Mesenchymal stem cell (in vitro differentiated cells and primary cell): ENCODE measurements around the gene ARHGAP21.
"Not testable (repeated sequence)": the region's sequence is repeated elsewhere in the genome, so short reads cannot be mapped to it uniquely, and the experiment has no call there.

Experiments used
- DNase-seq: peaks from one replicate; pipeline ENCODE4 v3.0.0-alpha.2; 2013
- H2AFZ ChIP-seq: one replicate; pipeline ENCODE4 v1.6.1; 2013; ENCODE audit warnings: low read depth, mild to moderate bottlenecking, control low read depth, inconsistent platforms, low read length, moderate library complexity
- H2AK5ac ChIP-seq: 2 replicates; pipeline ENCODE4 v1.6.1; 2013; ENCODE audit warnings: low read length, moderate library complexity, mild to moderate bottlenecking, inconsistent platforms; ENCODE audit not compliant: severe bottlenecking
- H2BK120ac ChIP-seq: one replicate; pipeline ENCODE4 v1.6.1; 2013; ENCODE audit warnings: low read depth, mild to moderate bottlenecking, inconsistent platforms, low read length, moderate library complexity
- H2BK12ac ChIP-seq, 2 experiments: one replicate each; pipeline ENCODE4 v1.6.1; 2013; ENCODE audit warnings: inconsistent platforms in 2 of 2, low read length in 2 of 2, mild to moderate bottlenecking in 2 of 2, moderate library complexity in 2 of 2, control low read depth in 1 of 2
- H2BK15ac ChIP-seq: one replicate; pipeline ENCODE4 v1.6.1; 2013; ENCODE audit warnings: mild to moderate bottlenecking, low read depth, inconsistent platforms; ENCODE audit not compliant: poor library complexity, severe bottlenecking
- H2BK5ac ChIP-seq: 2 replicates; pipeline ENCODE4 v1.6.1; 2013; ENCODE audit warnings: low read depth, mild to moderate bottlenecking, low read length, control low read depth, inconsistent platforms; ENCODE audit not compliant: poor library complexity, severe bottlenecking
- H3K14ac ChIP-seq, 2 experiments: one replicate each; pipeline ENCODE4 v1.6.1; 2013; ENCODE audit warnings: inconsistent platforms in 2 of 2, low read length in 2 of 2, control low read depth in 1 of 2, mild to moderate bottlenecking in 1 of 2, moderate library complexity in 1 of 2
- H3K18ac ChIP-seq, 2 experiments: one replicate each; pipeline ENCODE4 v1.6.1; 2013; ENCODE audit warnings: inconsistent platforms in 2 of 2, low read length in 2 of 2, control low read depth in 1 of 2, low read depth in 1 of 2, mild to moderate bottlenecking in 1 of 2
- H3K23ac ChIP-seq, 2 experiments: one replicate each; pipeline ENCODE4 v1.6.1; 2013; ENCODE audit warnings: inconsistent platforms in 2 of 2, low read length in 2 of 2, mild to moderate bottlenecking in 2 of 2, moderate library complexity in 2 of 2, control low read depth in 1 of 2
- H3K27ac ChIP-seq: 2 replicates; pipeline ENCODE4 v1.5.1; 2013; ENCODE audit warnings: mild to moderate bottlenecking, moderate library complexity, low read length, control low read depth, inconsistent platforms; ENCODE audit not compliant: poor library complexity, severe bottlenecking
- H3K27me3 ChIP-seq, 2 experiments: 2 replicates each; pipeline versions ENCODE4 v1.6.1 to v1.7.0; 2013; ENCODE audit warnings: low read length in 2 of 2, mild to moderate bottlenecking in 2 of 2, moderate library complexity in 2 of 2, control low read depth in 1 of 2, inconsistent platforms in 1 of 2; ENCODE audit not compliant: control insufficient read depth in 1 of 2, insufficient read depth in 1 of 2
- H3K36me3 ChIP-seq, 2 experiments: 2 replicates each; pipeline versions ENCODE4 v1.6.1 to v1.7.0; 2013; ENCODE audit warnings: low read length in 2 of 2, control low read depth in 1 of 2, inconsistent platforms in 1 of 2, low read depth in 1 of 2, mild to moderate bottlenecking in 1 of 2; ENCODE audit not compliant: insufficient read depth in 2 of 2, control insufficient read depth in 1 of 2
- H3K4ac ChIP-seq, 2 experiments: one replicate each; pipeline ENCODE4 v1.6.1; 2013; ENCODE audit warnings: inconsistent platforms in 2 of 2, low read length in 2 of 2, mild to moderate bottlenecking in 2 of 2, moderate library complexity in 2 of 2, control low read depth in 1 of 2, low read depth in 1 of 2
- H3K4me1 ChIP-seq: 2 replicates; pipeline ENCODE4 v1.6.1; 2013; ENCODE audit warnings: low read depth, low read length, control low read depth; ENCODE audit not compliant: control insufficient read depth, insufficient read depth
- H3K4me2 ChIP-seq: 2 replicates; pipeline ENCODE4 v1.6.1; 2013; ENCODE audit warnings: low read length, mild to moderate bottlenecking, inconsistent platforms; ENCODE audit not compliant: poor library complexity, severe bottlenecking
- H3K4me3 ChIP-seq, 2 experiments: 2 replicates each; pipeline versions ENCODE4 v1.5.1 to v1.7.0; 2013; ENCODE audit warnings: low read length in 2 of 2, mild to moderate bottlenecking in 2 of 2, control low read depth in 1 of 2, low read depth in 1 of 2; ENCODE audit not compliant: insufficient read depth in 1 of 2
- H3K79me1 ChIP-seq: replicated peaks from 2 replicates; pipeline ENCODE4 v1.6.1; 2013; ENCODE audit warnings: mild to moderate bottlenecking, control low read depth, low read length, inconsistent platforms; ENCODE audit not compliant: poor library complexity, severe bottlenecking
- H3K9ac ChIP-seq: 2 replicates; pipeline ENCODE4 v1.7.0; 2013; ENCODE audit warnings: mild to moderate bottlenecking, low read length, moderate library complexity
- H3K9me3 ChIP-seq: 2 replicates; pipeline ENCODE4 v1.7.0; 2013; ENCODE audit warnings: mild to moderate bottlenecking, low read length; ENCODE audit not compliant: control insufficient read depth
- H4K8ac ChIP-seq: one replicate; pipeline ENCODE4 v1.6.1; 2013; ENCODE audit warnings: inconsistent platforms, mild to moderate bottlenecking, low read length, moderate library complexity
- H4K91ac ChIP-seq: one replicate; pipeline ENCODE4 v1.6.1; 2013; ENCODE audit warnings: mild to moderate bottlenecking, low read length, inconsistent platforms
- WGBS: methylation state at CpG from one replicate; pipeline ENCODE4 v1.1.7; 2013; ENCODE audit warnings: mixed read lengths; 5-methylcytosine and 5-hydroxymethylcytosine counted together

ARHGAP21 gene

GRCh38 chr10:24762161-24762924 lies 38.7 kb upstream of the ARHGAP21 start:
- no peak overlapping the region for H2BK5ac ChIP-seq
- peak; percentile 28 for DNase-seq
- H2BK12ac ChIP-seq, result no peak overlapping the region
- H3K9ac ChIP-seq, result no peak overlapping the region
- peaks cover 3% of the 10 kb centered on the region for H3K4me1 ChIP-seq
- H3K4ac ChIP-seq, result no peak overlapping the region
- H3K23ac ChIP-seq, result no peak overlapping the region
- no peak overlapping the region for H2AFZ ChIP-seq
- no peaks in the 10 kb centered on the region for H3K27me3 ChIP-seq
- no peaks in the 10 kb centered on the region for H3K9me3 ChIP-seq
- H2BK15ac ChIP-seq, result no peak overlapping the region
- WGBS, result 67% methylated on average over 2 of the region's 8 CpGs
- H3K4me3 ChIP-seq, result no peak overlapping the region
- H3K36me3 ChIP-seq, result no peaks in the 10 kb centered on the region
- H4K91ac ChIP-seq, result no peak overlapping the region
- H3K79me1 ChIP-seq, result no peaks in the 10 kb centered on the region
- no peak overlapping the region for H3K14ac ChIP-seq
- H4K8ac ChIP-seq, result no peak overlapping the region
- H2BK120ac ChIP-seq, result no peak overlapping the region
- H3K18ac ChIP-seq, result no peak overlapping the region
- peak overlapping the region; percentile 68 for H3K27ac ChIP-seq
- no peak overlapping the region for H2AK5ac ChIP-seq
- H3K4me2 ChIP-seq, result peak overlapping the region; percentile 5

- no peak overlapping the region for H3K4me2 ChIP-seq
- no peak overlapping the region for H4K8ac ChIP-seq
- no peak overlapping the region for H2AK5ac ChIP-seq
- H3K14ac ChIP-seq, result no peak overlapping the region
- no peaks in the 10 kb centered on the region for H3K9me3 ChIP-seq
- H3K4me3 ChIP-seq, result no peak overlapping the region
- H3K4me1 ChIP-seq, result peaks cover 3% of the 10 kb centered on the region
- H3K79me1 ChIP-seq, result no peaks in the 10 kb centered on the region
- H4K91ac ChIP-seq, result no peak overlapping the region
- no peak overlapping the region for H2BK12ac ChIP-seq
- no peak overlapping the region for H2BK15ac ChIP-seq
- no peak overlapping the region for H2BK5ac ChIP-seq
- no peaks in the 10 kb centered on the region for H3K27me3 ChIP-seq
- no peak overlapping the region for H2AFZ ChIP-seq
- no peaks in the 10 kb centered on the region for H3K36me3 ChIP-seq
- no peak overlapping the region for H3K27ac ChIP-seq
- H3K4ac ChIP-seq, result no peak overlapping the region
- no peak for DNase-seq
- H3K9ac ChIP-seq, result no peak overlapping the region
- no peak overlapping the region for H3K18ac ChIP-seq
- H2BK120ac ChIP-seq, result no peak overlapping the region
- WGBS, result 98% methylated on average over 1 of the region's 2 CpGs
- no peak overlapping the region for H3K23ac ChIP-seq
Measured at GRCh38 chr10:24759672-24760071, 36.0 kb upstream of the ARHGAP21 start.

GRCh38 chr10:24758254-24758653 lies 34.6 kb upstream of the ARHGAP21 start:
- H3K4me1 ChIP-seq, H3K4me2 ChIP-seq, H2BK15ac ChIP-seq, H3K27ac ChIP-seq, H4K8ac ChIP-seq, H3K36me3 ChIP-seq, H3K23ac ChIP-seq, H3K9me3 ChIP-seq, H3K27me3 ChIP-seq, H2AK5ac ChIP-seq, DNase-seq, H2AFZ ChIP-seq, H2BK120ac ChIP-seq, H3K79me1 ChIP-seq, H3K18ac ChIP-seq, H3K4ac ChIP-seq, H4K91ac ChIP-seq, H3K4me3 ChIP-seq, H2BK5ac ChIP-seq, H3K14ac ChIP-seq, H2BK12ac ChIP-seq, H3K9ac ChIP-seq: not testable (repeated sequence)
- WGBS, result 95% methylated on average over 3 of the region's 3 CpGs

- H3K4me3 ChIP-seq, result no peak overlapping the region
- no peaks in the 10 kb centered on the region for H3K79me1 ChIP-seq
- no peaks in the 10 kb centered on the region for H3K36me3 ChIP-seq
- WGBS, result 100% methylated on average over 1 of the region's 1 CpG
- H2AK5ac ChIP-seq, result no peak overlapping the region
- H3K27ac ChIP-seq, result no peak overlapping the region
- no peak for DNase-seq
- H3K14ac ChIP-seq, result no peak overlapping the region
- H2BK5ac ChIP-seq, result no peak overlapping the region
- H3K4me2 ChIP-seq, result no peak overlapping the region
- no peaks in the 10 kb centered on the region for H3K4me1 ChIP-seq
- no peak overlapping the region for H3K23ac ChIP-seq
- H2BK120ac ChIP-seq, result no peak overlapping the region
- no peak overlapping the region for H2BK15ac ChIP-seq
- H3K4ac ChIP-seq, result no peak overlapping the region
- H3K9ac ChIP-seq, result no peak overlapping the region
- peak overlapping the region; percentile 66 for H4K8ac ChIP-seq
- H3K9me3 ChIP-seq, result no peaks in the 10 kb centered on the region
- no peak overlapping the region for H2BK12ac ChIP-seq
- H4K91ac ChIP-seq, result no peak overlapping the region
- no peak overlapping the region for H2AFZ ChIP-seq
- H3K27me3 ChIP-seq, result no peaks in the 10 kb centered on the region
- peak overlapping the region in 1 of 2 experiments; percentile 16 for H3K18ac ChIP-seq
Measured at GRCh38 chr10:24756283-24756682, 32.6 kb upstream of the ARHGAP21 start.
